Breast epithelium (tissue), 3 donors: ENCODE results near the gene HEATR9.

Experiments
- POLR2A ChIP-seq: fragments of 450-650 bp; IDR thresholded peaks from one replicate; pipeline ENCODE4 v1.6.1; 2016; ENCODE audit warnings: antibody characterized with exemption, mild to moderate bottlenecking, moderate library complexity
- TF ChIP-seq, protein P1 (sequence below), 3 donors: fragments of 450-650 bp; IDR thresholded peaks; one replicate each; pipeline ENCODE4 v1.5.1; 2016 to 2017; ENCODE audit warnings: antibody characterized with exemption in 3 of 3, mild to moderate bottlenecking in 3 of 3, moderate library complexity in 3 of 3

DNA sequence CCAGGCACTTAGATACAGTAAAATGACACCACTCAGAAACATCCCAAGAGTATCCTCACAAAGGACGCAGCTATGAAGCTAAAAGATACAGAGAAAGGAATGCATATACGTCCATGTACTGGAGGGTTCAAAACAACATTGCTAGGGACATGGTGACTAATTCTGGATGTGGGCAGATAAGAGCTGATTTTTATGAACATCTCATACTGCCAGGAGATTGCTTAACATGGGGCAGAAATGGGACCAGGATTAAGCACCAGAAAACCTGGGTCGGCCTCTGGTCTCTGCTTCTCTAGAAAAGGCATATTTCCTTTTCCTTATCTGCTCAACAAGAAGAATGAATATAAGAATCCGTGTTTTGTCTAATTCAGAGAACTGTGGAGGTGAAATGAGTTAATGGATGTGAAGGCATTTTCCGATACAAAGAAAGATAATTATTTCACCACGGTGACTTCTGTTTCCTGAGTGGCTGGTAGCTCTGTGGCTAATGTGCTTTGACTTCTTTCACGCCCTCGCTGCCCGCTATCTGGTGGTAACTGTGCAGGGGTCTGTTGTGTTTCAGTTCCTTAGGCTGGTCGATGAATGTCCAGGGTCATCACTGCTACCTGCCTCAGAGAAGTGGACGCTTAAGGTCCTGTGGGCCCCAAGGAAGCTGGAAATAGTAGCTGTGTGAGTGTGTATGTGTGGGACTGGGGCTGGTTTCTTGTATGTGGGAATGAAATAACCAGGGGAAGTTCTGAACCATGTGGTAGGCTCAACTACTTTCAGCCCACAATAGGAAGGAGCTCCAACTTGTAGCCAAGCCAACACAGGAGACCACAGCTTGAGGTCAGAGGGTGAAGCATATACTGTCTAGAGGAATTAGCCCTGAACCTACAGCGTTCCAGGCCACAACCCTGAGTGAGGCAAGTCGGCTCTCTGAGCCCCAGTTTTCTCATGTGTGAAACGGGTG is 27.2 kb upstream of the HEATR9 start:
- TF ChIP-seq POLR2A = no peak
- TF ChIP-seq, protein P1, sequence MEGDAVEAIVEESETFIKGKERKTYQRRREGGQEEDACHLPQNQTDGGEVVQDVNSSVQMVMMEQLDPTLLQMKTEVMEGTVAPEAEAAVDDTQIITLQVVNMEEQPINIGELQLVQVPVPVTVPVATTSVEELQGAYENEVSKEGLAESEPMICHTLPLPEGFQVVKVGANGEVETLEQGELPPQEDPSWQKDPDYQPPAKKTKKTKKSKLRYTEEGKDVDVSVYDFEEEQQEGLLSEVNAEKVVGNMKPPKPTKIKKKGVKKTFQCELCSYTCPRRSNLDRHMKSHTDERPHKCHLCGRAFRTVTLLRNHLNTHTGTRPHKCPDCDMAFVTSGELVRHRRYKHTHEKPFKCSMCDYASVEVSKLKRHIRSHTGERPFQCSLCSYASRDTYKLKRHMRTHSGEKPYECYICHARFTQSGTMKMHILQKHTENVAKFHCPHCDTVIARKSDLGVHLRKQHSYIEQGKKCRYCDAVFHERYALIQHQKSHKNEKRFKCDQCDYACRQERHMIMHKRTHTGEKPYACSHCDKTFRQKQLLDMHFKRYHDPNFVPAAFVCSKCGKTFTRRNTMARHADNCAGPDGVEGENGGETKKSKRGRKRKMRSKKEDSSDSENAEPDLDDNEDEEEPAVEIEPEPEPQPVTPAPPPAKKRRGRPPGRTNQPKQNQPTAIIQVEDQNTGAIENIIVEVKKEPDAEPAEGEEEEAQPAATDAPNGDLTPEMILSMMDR (IDR thresholded peaks at IDR 0.05) = no peak
